ENCODE results near the gene CD2AP. TPM values are rescaled to one million over a fixed set of nuclear protein-coding genes. Genes with fewer than 3 reads are reported as not detected.

The CD2AP gene
- total and polyA plus RNA-seq, 2 donors (not counting 1 experiment from before 2014, with no cell fraction given), result 4.7 to 43.3 TPM

DNA sequence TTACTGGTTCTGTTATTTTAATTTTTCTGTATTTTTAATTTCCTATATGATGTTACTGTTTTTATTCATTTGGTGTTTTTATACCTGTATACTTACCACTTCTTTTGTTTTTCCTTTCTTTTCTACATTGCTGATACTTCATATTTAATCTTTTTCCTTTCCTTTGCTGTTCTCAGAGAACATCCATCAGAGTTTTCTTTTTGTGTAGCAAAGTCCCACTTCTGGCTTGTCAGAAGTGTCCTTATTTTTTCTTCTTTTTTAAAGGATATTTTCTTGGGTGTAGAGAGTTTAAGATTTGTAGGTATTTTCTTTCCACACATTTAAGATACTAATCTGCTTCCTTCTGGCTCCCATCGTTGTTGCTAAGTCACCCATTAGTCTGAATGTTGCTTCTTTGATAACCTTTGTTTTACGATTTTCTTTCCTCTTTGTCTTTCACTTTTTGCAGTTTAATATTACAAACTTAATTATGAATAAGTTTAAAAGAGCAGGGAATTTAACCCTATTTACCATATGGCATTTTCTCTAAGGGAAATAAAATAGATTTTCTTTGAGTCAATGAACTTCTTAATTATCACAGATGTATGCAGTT lies 18.5 kb downstream of the CD2AP start:
- intact Hi-C loops (cut with micrococcal nuclease), result loop anchor here (5.0 kb wide), 1 partner anchor 41 kb away; no protein-coding TSS in a partner anchor
- peaks cover 83% of the 10 kb centered on the region for H4K20me1 ChIP-seq (ENCODE audit: control insufficient read depth, insufficient read depth, low read length, poor library complexity, severe bottlenecking)
- ATAC-seq (ENCODE audit: low read depth) (no peak), DNase-seq (no peak)
- Mint-ChIP-seq H3K27me3 (no peaks in the 10 kb centered on the region), H3K27ac (no peak overlapping the region), H3K4me3 (no peak overlapping the region), H3K4me1 (peaks cover 61% of the 10 kb centered on the region), H3K9me3 (ENCODE audit: insufficient read depth) (no peaks in the 10 kb centered on the region)
- no peaks in the 10 kb centered on the region for H3K4me1 ChIP-seq (ENCODE audit: control insufficient read depth in 2 of 2, insufficient read depth in 2 of 2, low read length in 2 of 2)
- no peaks in the 10 kb centered on the region for H3K27me3 ChIP-seq (replicated peaks in 1 of 4; ENCODE audit: control extremely low read depth in 1 of 4, control insufficient read depth in 3 of 4, insufficient read depth in 4 of 4, low read length in 3 of 4)
- no peak overlapping the region for H2AFZ ChIP-seq (ENCODE audit: insufficient read depth, low read depth, low read length, poor library complexity, severe bottlenecking)
- no peak overlapping the region for H3K4me2 ChIP-seq (replicated peaks; ENCODE audit: low read depth, low read length, poor library complexity, severe bottlenecking)
- no CpG with 5 or more reads among the region's 2 CpGs for WGBS (ENCODE audit: insufficient coverage)
- no peak overlapping the region for H3K9ac ChIP-seq (ENCODE audit: low read length)
- H3K36me3 ChIP-seq (replicated peaks in 1 of 2; ENCODE audit: control extremely low read depth in 1 of 2, control insufficient read depth in 1 of 2, extremely low read depth in 1 of 2, insufficient read depth in 2 of 2, low read length in 1 of 2), result no peaks in the 10 kb centered on the region
- POLR2A ChIA-PET, result no interaction called here
- H3K79me2 ChIP-seq (ENCODE audit: control insufficient read depth, insufficient read depth, low read length), result peaks cover 100% of the 10 kb centered on the region
- H3K27ac ChIP-seq (ENCODE audit: low read length in 2 of 2), result no peak overlapping the region
- no peak for TF ChIP-seq EZH2 (IDR thresholded peaks at IDR 0.05; ENCODE audit: borderline replicate concordance, insufficient read depth, low read depth, low read length, poor library complexity, severe bottlenecking)
- TF ChIP-seq, protein P1, sequence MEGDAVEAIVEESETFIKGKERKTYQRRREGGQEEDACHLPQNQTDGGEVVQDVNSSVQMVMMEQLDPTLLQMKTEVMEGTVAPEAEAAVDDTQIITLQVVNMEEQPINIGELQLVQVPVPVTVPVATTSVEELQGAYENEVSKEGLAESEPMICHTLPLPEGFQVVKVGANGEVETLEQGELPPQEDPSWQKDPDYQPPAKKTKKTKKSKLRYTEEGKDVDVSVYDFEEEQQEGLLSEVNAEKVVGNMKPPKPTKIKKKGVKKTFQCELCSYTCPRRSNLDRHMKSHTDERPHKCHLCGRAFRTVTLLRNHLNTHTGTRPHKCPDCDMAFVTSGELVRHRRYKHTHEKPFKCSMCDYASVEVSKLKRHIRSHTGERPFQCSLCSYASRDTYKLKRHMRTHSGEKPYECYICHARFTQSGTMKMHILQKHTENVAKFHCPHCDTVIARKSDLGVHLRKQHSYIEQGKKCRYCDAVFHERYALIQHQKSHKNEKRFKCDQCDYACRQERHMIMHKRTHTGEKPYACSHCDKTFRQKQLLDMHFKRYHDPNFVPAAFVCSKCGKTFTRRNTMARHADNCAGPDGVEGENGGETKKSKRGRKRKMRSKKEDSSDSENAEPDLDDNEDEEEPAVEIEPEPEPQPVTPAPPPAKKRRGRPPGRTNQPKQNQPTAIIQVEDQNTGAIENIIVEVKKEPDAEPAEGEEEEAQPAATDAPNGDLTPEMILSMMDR (IDR thresholded peaks at IDR 0.05), result no peak
- H3K4me3 ChIP-seq (ENCODE audit: control extremely low read depth in 1 of 5, extremely low read depth in 1 of 5, insufficient read depth in 1 of 5, low read depth in 2 of 5, low read length in 4 of 5), result no peak overlapping the region
- CTCF ChIA-PET, result no interaction called here
- no peaks in the 10 kb centered on the region for H3K9me3 ChIP-seq (ENCODE audit: control extremely low read depth in 1 of 3, control insufficient read depth in 2 of 3, insufficient read depth in 1 of 3, low read length in 2 of 3)

DNA sequence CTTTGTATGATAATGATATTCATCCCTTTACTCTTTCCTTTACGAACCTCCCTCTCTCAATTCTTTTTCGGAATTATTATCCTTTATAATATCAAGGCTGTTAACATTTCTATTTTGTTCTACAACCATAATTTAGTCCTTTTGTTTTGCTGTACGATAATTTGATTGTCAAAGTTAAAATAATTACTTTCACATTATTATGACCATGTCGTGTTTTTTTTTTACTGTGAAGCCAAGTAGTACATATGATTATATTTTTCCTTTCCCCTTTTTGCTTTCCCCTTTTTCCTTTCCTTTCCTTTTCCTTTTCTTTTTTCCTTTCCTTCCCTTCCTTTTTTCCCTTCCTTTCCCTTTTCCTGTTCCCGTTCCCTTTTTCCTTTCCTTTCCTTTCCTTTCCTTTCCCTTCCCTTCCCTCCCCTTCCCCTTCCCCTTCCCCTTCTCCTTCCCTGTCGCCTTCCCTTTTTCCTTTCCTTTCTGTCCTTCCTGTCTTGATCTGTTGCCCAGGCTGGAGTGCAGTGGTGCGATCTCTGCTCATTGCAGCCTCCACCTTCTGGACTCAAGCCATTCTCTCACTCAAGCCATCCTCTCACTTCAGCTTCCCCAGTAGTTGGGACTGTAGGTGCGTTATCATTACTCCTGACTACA lies 19.5 kb downstream of the CD2AP start:
- H3K79me2 ChIP-seq (ENCODE audit: control insufficient read depth, insufficient read depth, low read length), result peaks cover 100% of the 10 kb centered on the region
- no peak overlapping the region for H3K27ac ChIP-seq (ENCODE audit: low read length in 2 of 2)
- Mint-ChIP-seq H3K9me3 (ENCODE audit: insufficient read depth) (no peaks in the 10 kb centered on the region), H3K4me1 (peaks cover 64% of the 10 kb centered on the region), H3K27me3 (no peaks in the 10 kb centered on the region), H3K4me3 (no peak overlapping the region), H3K27ac (no peak overlapping the region)
- no peaks in the 10 kb centered on the region for H3K27me3 ChIP-seq (replicated peaks in 1 of 4; ENCODE audit: control extremely low read depth in 1 of 4, control insufficient read depth in 3 of 4, insufficient read depth in 4 of 4, low read length in 3 of 4)
- H3K36me3 ChIP-seq (replicated peaks in 1 of 2; ENCODE audit: control extremely low read depth in 1 of 2, control insufficient read depth in 1 of 2, extremely low read depth in 1 of 2, insufficient read depth in 2 of 2, low read length in 1 of 2), result no peaks in the 10 kb centered on the region
- peaks cover 0 to 4% of the 10 kb centered on the region in 2 donors for H3K4me1 ChIP-seq (ENCODE audit: control insufficient read depth in 2 of 2, insufficient read depth in 2 of 2, low read length in 2 of 2)
- peaks cover 84% of the 10 kb centered on the region for H4K20me1 ChIP-seq (ENCODE audit: control insufficient read depth, insufficient read depth, low read length, poor library complexity, severe bottlenecking)
- ATAC-seq (ENCODE audit: low read depth) (no peak), DNase-seq (no peak)
- H3K4me2 ChIP-seq (replicated peaks; ENCODE audit: low read depth, low read length, poor library complexity, severe bottlenecking), result no peak overlapping the region
- ChIA-PET POLR2A (no interaction called here), CTCF (no interaction called here)
- H2AFZ ChIP-seq (ENCODE audit: insufficient read depth, low read depth, low read length, poor library complexity, severe bottlenecking), result no peak overlapping the region
- no peak overlapping the region for H3K4me3 ChIP-seq (ENCODE audit: control extremely low read depth in 1 of 5, extremely low read depth in 1 of 5, insufficient read depth in 1 of 5, low read depth in 2 of 5, low read length in 4 of 5)
- H3K9me3 ChIP-seq (ENCODE audit: control extremely low read depth in 1 of 3, control insufficient read depth in 2 of 3, insufficient read depth in 1 of 3, low read length in 2 of 3), result no peaks in the 10 kb centered on the region
- 94% methylated on average over 3 of the region's 8 CpGs for WGBS (ENCODE audit: insufficient coverage)
- TF ChIP-seq, protein P1 (IDR thresholded peaks at IDR 0.05), result no peak
- TF ChIP-seq EZH2 (IDR thresholded peaks at IDR 0.05; ENCODE audit: borderline replicate concordance, insufficient read depth, low read depth, low read length, poor library complexity, severe bottlenecking), result no peak
- intact Hi-C loops (cut with micrococcal nuclease), result loop anchor here (5.0 kb wide), 1 partner anchor 40 kb away; no protein-coding TSS in a partner anchor
- no peak overlapping the region for H3K9ac ChIP-seq (ENCODE audit: low read length)

All from B cell (primary cell).